Mammary epithelial cell (primary cell): Measurements from ENCODE around the gene LPIN2.

Experiments
- CTCF ChIP-seq, 2 donors: IDR thresholded peaks in 1 of 2; conservative IDR thresholded peaks in 1 of 2; 2 replicates each; pipeline ENCODE4 v1.5.1; 2011 to 2012; ENCODE audit warnings: inconsistent platforms in 2 of 2, low read length in 2 of 2, mild to moderate bottlenecking in 2 of 2, control low read depth in 1 of 2, low read depth in 1 of 2; ENCODE audit not compliant: insufficient read depth in 1 of 2; ENCODE audit errors: extremely low read depth in 1 of 2
- EZH2 ChIP-seq: IDR thresholded peaks from 2 replicates; pipeline ENCODE4 v1.6.1; 2012; ENCODE audit warnings: low read length, inconsistent platforms, borderline replicate concordance

- TF ChIP-seq CTCF (conservative IDR thresholded peaks at IDR 0.05 in 1 of 2, IDR thresholded peaks at IDR 0.05 in 1 of 2; ENCODE audit: extremely low read depth in 1 of 2, insufficient read depth in 1 of 2, low read depth in 1 of 2, low read length in 2 of 2) (no peak), EZH2 (no peak)
Measured at GRCh38 chr18:3007491-3007890, 5.5 kb downstream of the LPIN2 start.
